Subcutaneous abdominal adipose tissue (tissue), 5 donors: Measurements from ENCODE around the gene THEM5.

Source experiments
- H3K27ac ChIP-seq: one replicate; pipeline ENCODE4 v1.7.0; 2013; ENCODE audit warnings: low read depth, mild to moderate bottlenecking, inconsistent platforms, low read length, moderate library complexity
- H3K27me3 ChIP-seq, 5 donors: one replicate each; pipeline ENCODE4 v1.7.0; 2013; ENCODE audit warnings: low read length in 5 of 5, inconsistent platforms in 1 of 5; ENCODE audit not compliant: control insufficient read depth in 5 of 5, insufficient read depth in 4 of 5
- H3K36me3 ChIP-seq, 5 donors: one replicate each; pipeline ENCODE4 v1.7.0; 2013; ENCODE audit warnings: low read length in 5 of 5; ENCODE audit not compliant: control insufficient read depth in 5 of 5, insufficient read depth in 5 of 5
- H3K4me1 ChIP-seq, 5 donors: one replicate each; pipeline ENCODE4 v1.7.0; 2013; ENCODE audit warnings: low read length in 5 of 5, mild to moderate bottlenecking in 3 of 5, moderate library complexity in 1 of 5; ENCODE audit not compliant: control insufficient read depth in 5 of 5, insufficient read depth in 5 of 5
- H3K4me3 ChIP-seq, 5 donors: one replicate each; pipeline ENCODE4 v1.7.0; 2013; ENCODE audit warnings: low read length in 5 of 5, low read depth in 1 of 5
- H3K9ac ChIP-seq, 5 donors: one replicate each; pipeline ENCODE4 v1.7.0; 2013; ENCODE audit warnings: low read length in 5 of 5, mild to moderate bottlenecking in 4 of 5, moderate library complexity in 3 of 5
- H3K9me3 ChIP-seq, 5 donors: one replicate each; pipeline ENCODE4 v1.7.0; 2013; ENCODE audit warnings: low read length in 5 of 5; ENCODE audit not compliant: control insufficient read depth in 5 of 5
- donor health status: healthy.
- donor health status: healthy.
- donor health status: healthy.
- donor health status: healthy.
- donor health status: healthy.

THEM5 gene

GRCh38 chr1:151815716-151816327 lies 37.7 kb downstream of the THEM5 start:
- no peak overlapping the region for H3K9ac ChIP-seq
- H3K27me3 ChIP-seq, result peaks cover 0 to 5% (median 2%) of the 10 kb centered on the region in 5 donors
- H3K4me3 ChIP-seq, result no peak overlapping the region
- H3K9me3 ChIP-seq, result no peaks in the 10 kb centered on the region
- peaks cover 0 to 18% (median 10%) of the 10 kb centered on the region in 5 donors for H3K4me1 ChIP-seq
- H3K36me3 ChIP-seq, result no peaks in the 10 kb centered on the region
- H3K27ac ChIP-seq, result no peak overlapping the region

- H3K36me3 ChIP-seq, result no peaks in the 10 kb centered on the region
Observed at GRCh38 chr1:151814971-151815545, 38.5 kb downstream of the THEM5 start.

GRCh38 chr1:151814426-151814825 lies 39.1 kb downstream of the THEM5 start:
- H3K27ac ChIP-seq, result no peak overlapping the region
- no peaks in the 10 kb centered on the region for H3K36me3 ChIP-seq
- peaks cover 0 to 5% (median 2%) of the 10 kb centered on the region in 5 donors for H3K27me3 ChIP-seq
- peaks cover 0 to 15% (median 6%) of the 10 kb centered on the region in 5 donors for H3K4me1 ChIP-seq
- no peak overlapping the region for H3K9ac ChIP-seq
- no peak overlapping the region for H3K4me3 ChIP-seq
- no peaks in the 10 kb centered on the region for H3K9me3 ChIP-seq

More at GRCh38 chr1:151814971-151815545, 38.5 kb downstream of the THEM5 start:
- Histone ChIP-seq H3K9ac (no peak overlapping the region), H3K27me3 (peaks cover 0 to 5% (median 2%) of the 10 kb centered on the region in 5 donors), H3K4me3 (no peak overlapping the region), H3K4me1 (peaks cover 0 to 14% (median 3%) of the 10 kb centered on the region in 5 donors), H3K9me3 (no peaks in the 10 kb centered on the region), H3K27ac (no peak overlapping the region)

- Histone ChIP-seq H3K36me3 (no peaks in the 10 kb centered on the region), H3K4me3 (no peak overlapping the region), H3K27ac (no peak overlapping the region)
Observed at GRCh38 chr1:151813271-151813977, 40.1 kb downstream of the THEM5 start.

GRCh38 chr1:151811181-151811580 lies 42.3 kb downstream of the THEM5 start:
- no peaks in the 10 kb centered on the region for H3K9me3 ChIP-seq
- no peak overlapping the region for H3K9ac ChIP-seq
- H3K27me3 ChIP-seq, result peaks cover 0 to 5% (median 2%) of the 10 kb centered on the region in 5 donors
- H3K4me3 ChIP-seq, result no peak overlapping the region
- H3K4me1 ChIP-seq, result peaks cover 0 to 18% (median 3%) of the 10 kb centered on the region in 5 donors
- no peaks in the 10 kb centered on the region for H3K36me3 ChIP-seq
- H3K27ac ChIP-seq, result no peak overlapping the region

More at GRCh38 chr1:151813271-151813977, 40.1 kb downstream of the THEM5 start:
- Histone ChIP-seq H3K4me1 (peaks cover 0 to 18% (median 6%) of the 10 kb centered on the region in 5 donors), H3K27me3 (peaks cover 0 to 5% (median 2%) of the 10 kb centered on the region in 5 donors), H3K9ac (no peak overlapping the region), H3K9me3 (no peaks in the 10 kb centered on the region)

- H3K4me1 ChIP-seq, result peaks cover 0 to 24% (median 3%) of the 10 kb centered on the region in 5 donors
- peak overlapping the region in 1 of 5 donors; percentile 41 for H3K9ac ChIP-seq
- H3K9me3 ChIP-seq, result no peaks in the 10 kb centered on the region
- H3K4me3 ChIP-seq, result no peak overlapping the region
- H3K27me3 ChIP-seq, result peaks cover 0 to 5% (median 0%) of the 10 kb centered on the region in 5 donors
- H3K27ac ChIP-seq, result peak overlapping the region; percentile 64
- no peaks in the 10 kb centered on the region for H3K36me3 ChIP-seq
Observed at GRCh38 chr1:151809985-151810556, 43.4 kb downstream of the THEM5 start.

GRCh38 chr1:151809290-151809984 lies 44.1 kb downstream of the THEM5 start:
- Histone ChIP-seq H3K4me3 (no peak overlapping the region), H3K36me3 (no peaks in the 10 kb centered on the region), H3K27ac (peak overlapping the region; percentile 64)

GRCh38 chr1:151807766-151808165 lies 45.7 kb downstream of the THEM5 start:
- H3K9ac ChIP-seq, result no peak overlapping the region

More at GRCh38 chr1:151809290-151809984, 44.1 kb downstream of the THEM5 start:
- Histone ChIP-seq H3K27me3 (peaks cover 0 to 5% (median 0%) of the 10 kb centered on the region in 5 donors), H3K9me3 (no peaks in the 10 kb centered on the region), H3K4me1 (peaks cover 0 to 27% (median 3%) of the 10 kb centered on the region in 5 donors), H3K9ac (peak overlapping the region in 1 of 5 donors; percentile 41)

GRCh38 chr1:151807131-151807530 lies 46.4 kb downstream of the THEM5 start:
- Histone ChIP-seq H3K4me3 (no peak overlapping the region), H3K27me3 (peaks cover 0 to 16% (median 0%) of the 10 kb centered on the region in 5 donors), H3K4me1 (peaks cover 0 to 40% (median 9%) of the 10 kb centered on the region in 5 donors), H3K36me3 (no peaks in the 10 kb centered on the region), H3K27ac (no peak overlapping the region), H3K9ac (no peak overlapping the region), H3K9me3 (no peaks in the 10 kb centered on the region)

More at GRCh38 chr1:151807766-151808165, 45.7 kb downstream of the THEM5 start:
- no peak overlapping the region for H3K4me3 ChIP-seq
- H3K27ac ChIP-seq, result no peak overlapping the region
- H3K9me3 ChIP-seq, result no peaks in the 10 kb centered on the region
- H3K4me1 ChIP-seq, result peaks cover 0 to 34% (median 5%) of the 10 kb centered on the region in 5 donors
- peaks cover 0 to 14% (median 0%) of the 10 kb centered on the region in 5 donors for H3K27me3 ChIP-seq
- H3K36me3 ChIP-seq, result no peaks in the 10 kb centered on the region
